Fibroblast of lung (primary cell): ENCODE results near the gene PBX1.

Experiments used
- CTCF ChIP-seq, 2 donors: IDR thresholded peaks in 1 of 2; conservative IDR thresholded peaks in 1 of 2; 1 replicate in 1 of 2; 2 replicates in 1 of 2; pipeline ENCODE4 v1.5.1; 2011 to 2012; ENCODE audit warnings: low read length in 2 of 2, control low read depth in 1 of 2, inconsistent platforms in 1 of 2, low read depth in 1 of 2, mild to moderate bottlenecking in 1 of 2
- EZH2 ChIP-seq: IDR thresholded peaks from 2 replicates; pipeline ENCODE4 v1.5.1; 2012; ENCODE audit warnings: low read length, control low read depth, mild to moderate bottlenecking; ENCODE audit errors: missing control alignments

GRCh38 chr1:164645921-164646320 is 86.9 kb downstream of the PBX1 start:
- TF ChIP-seq CTCF (conservative IDR thresholded peaks at IDR 0.05 in 1 of 2, IDR thresholded peaks at IDR 0.05 in 1 of 2; ENCODE audit: low read depth in 1 of 2, low read length in 2 of 2) (no peak), EZH2 (no peak)
